HEK293 (cell line): Measurements from ENCODE around the gene CSNK1G3.

Source experiments
- ZNF37A ChIP-seq: fragments of 450-650 bp; IDR thresholded peaks from 2 replicates; pipeline ENCODE4 v1.5.1; 2018; ENCODE audit warnings: missing biosample characterization, missing genetic modification characterization
- ZNF529 ChIP-seq: fragments of 450-650 bp; formaldehyde crosslinking; IDR thresholded peaks from 2 replicates; pipeline ENCODE4 v1.5.1; 2017; ENCODE audit warnings: missing genetic modification characterization, missing biosample characterization; ENCODE audit not compliant: insufficient replicate concordance
- TF ChIP-seq, protein P1 (sequence below): fragments of 450-650 bp; formaldehyde crosslinking; IDR thresholded peaks from 2 replicates; pipeline ENCODE4 v1.5.1; 2016; ENCODE audit warnings: missing biosample characterization, missing genetic modification characterization
- TF ChIP-seq, protein P2 (sequence below): fragments of 450-650 bp; formaldehyde crosslinking; conservative IDR thresholded peaks from 2 replicates; pipeline ENCODE4 v1.5.1; 2016; ENCODE audit warnings: low read depth, missing biosample characterization, missing genetic modification characterization

GRCh38 chr5:123558762-123559433 is 46.9 kb downstream of the CSNK1G3 start:
- TF ChIP-seq, protein P1, sequence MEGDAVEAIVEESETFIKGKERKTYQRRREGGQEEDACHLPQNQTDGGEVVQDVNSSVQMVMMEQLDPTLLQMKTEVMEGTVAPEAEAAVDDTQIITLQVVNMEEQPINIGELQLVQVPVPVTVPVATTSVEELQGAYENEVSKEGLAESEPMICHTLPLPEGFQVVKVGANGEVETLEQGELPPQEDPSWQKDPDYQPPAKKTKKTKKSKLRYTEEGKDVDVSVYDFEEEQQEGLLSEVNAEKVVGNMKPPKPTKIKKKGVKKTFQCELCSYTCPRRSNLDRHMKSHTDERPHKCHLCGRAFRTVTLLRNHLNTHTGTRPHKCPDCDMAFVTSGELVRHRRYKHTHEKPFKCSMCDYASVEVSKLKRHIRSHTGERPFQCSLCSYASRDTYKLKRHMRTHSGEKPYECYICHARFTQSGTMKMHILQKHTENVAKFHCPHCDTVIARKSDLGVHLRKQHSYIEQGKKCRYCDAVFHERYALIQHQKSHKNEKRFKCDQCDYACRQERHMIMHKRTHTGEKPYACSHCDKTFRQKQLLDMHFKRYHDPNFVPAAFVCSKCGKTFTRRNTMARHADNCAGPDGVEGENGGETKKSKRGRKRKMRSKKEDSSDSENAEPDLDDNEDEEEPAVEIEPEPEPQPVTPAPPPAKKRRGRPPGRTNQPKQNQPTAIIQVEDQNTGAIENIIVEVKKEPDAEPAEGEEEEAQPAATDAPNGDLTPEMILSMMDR (tag by site-specific recombination) = no peak
- TF ChIP-seq ZNF37A (tag by site-specific recombination) (no peak), ZNF529 (no peak)
- TF ChIP-seq, protein P2, sequence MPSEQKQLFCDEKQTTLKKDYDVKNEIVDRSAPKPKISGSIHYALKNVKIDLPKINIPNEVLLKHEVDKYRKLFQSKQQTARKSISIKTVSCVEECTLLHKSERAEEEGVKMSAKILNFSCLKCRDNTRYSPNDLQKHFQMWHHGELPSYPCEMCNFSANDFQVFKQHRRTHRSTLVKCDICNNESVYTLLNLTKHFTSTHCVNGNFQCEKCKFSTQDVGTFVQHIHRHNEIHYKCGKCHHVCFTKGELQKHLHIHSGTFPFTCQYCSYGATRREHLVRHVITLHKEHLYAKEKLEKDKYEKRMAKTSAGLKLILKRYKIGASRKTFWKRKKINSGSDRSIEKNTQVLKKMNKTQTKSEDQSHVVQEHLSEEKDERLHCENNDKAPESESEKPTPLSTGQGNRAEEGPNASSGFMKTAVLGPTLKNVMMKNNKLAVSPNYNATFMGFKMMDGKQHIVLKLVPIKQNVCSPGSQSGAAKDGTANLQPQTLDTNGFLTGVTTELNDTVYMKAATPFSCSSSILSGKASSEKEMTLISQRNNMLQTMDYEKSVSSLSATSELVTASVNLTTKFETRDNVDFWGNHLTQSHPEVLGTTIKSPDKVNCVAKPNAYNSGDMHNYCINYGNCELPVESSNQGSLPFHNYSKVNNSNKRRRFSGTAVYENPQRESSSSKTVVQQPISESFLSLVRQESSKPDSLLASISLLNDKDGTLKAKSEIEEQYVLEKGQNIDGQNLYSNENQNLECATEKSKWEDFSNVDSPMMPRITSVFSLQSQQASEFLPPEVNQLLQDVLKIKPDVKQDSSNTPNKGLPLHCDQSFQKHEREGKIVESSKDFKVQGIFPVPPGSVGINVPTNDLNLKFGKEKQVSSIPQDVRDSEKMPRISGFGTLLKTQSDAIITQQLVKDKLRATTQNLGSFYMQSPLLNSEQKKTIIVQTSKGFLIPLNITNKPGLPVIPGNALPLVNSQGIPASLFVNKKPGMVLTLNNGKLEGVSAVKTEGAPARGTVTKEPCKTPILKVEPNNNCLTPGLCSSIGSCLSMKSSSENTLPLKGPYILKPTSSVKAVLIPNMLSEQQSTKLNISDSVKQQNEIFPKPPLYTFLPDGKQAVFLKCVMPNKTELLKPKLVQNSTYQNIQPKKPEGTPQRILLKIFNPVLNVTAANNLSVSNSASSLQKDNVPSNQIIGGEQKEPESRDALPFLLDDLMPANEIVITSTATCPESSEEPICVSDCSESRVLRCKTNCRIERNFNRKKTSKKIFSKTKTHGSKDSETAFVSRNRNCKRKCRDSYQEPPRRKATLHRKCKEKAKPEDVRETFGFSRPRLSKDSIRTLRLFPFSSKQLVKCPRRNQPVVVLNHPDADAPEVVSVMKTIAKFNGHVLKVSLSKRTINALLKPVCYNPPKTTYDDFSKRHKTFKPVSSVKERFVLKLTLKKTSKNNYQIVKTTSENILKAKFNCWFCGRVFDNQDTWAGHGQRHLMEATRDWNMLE (tag by site-specific recombination) = no peak
